HepG2 (cell line): ENCODE data around the gene SLFN12. TPM values are rescaled to one million over a fixed set of nuclear protein-coding genes. Genes with fewer than 3 reads are reported as not detected.

Experiments used
- ATAC-seq: fragments of 200-7000 bp; cut with Tn5 transposase; 3 replicates; pipeline ENCODE4 v1.9.1; 2020; ENCODE audit warnings: mild to moderate bottlenecking, moderate library complexity
- BruUV-seq: library from RNA; stranded (reverse); fragments of 400-500 nt; replicated peaks from 2 replicates; lab custom pipeline; 2021; lab: Mats Ljungman, UMichigan
- CTCF ChIA-PET: fragments of 300-600 bp; formaldehyde crosslinking; extraction: SDS; loops from one replicate; lab custom pipeline; 2021; ENCODE audit warnings: low total read pairs, inconsistent platforms, low intra/inter-chr PET ratio; lab: Yijun Ruan, JAX
- POLR2A ChIA-PET: fragments of 350-600 bp; sonication (Branson Sonifier 250); formaldehyde crosslinking; loops from one replicate; lab custom pipeline; 2020; ENCODE audit warnings: antibody characterized with exemption, inconsistent platforms; lab: Yijun Ruan, JAX
- DNase-seq: peaks from one replicate; pipeline ENCODE4 v3.0.0-alpha.2; 2015; ENCODE audit warnings: low spot score
- FAIRE-seq: peaks from 3 replicates; lab custom pipeline; 2011; peaks lifted over from hg19 to GRCh38; lab: Jason Lieb, UNC
- H2AFZ ChIP-seq: one replicate; pipeline ENCODE4 v1.6.1; 2011; ENCODE audit warnings: low read length, inconsistent platforms
- H3K27ac ChIP-seq: fragments of 300-600 bp; 3 replicates; pipeline ENCODE4 v1.8.0; 2011; ENCODE audit warnings: mixed run types, mild to moderate bottlenecking, mixed read lengths, low read length, inconsistent platforms; ENCODE audit not compliant: insufficient read depth; ENCODE audit errors: extremely low read length
- H3K27me3 ChIP-seq, 2 experiments: fragments of 200-600 bp in 1 of 2; 2 replicates in 1 of 2; 3 replicates in 1 of 2; pipeline versions ENCODE4 v1.6.0 to v1.8.0; 2011; ENCODE audit warnings: low read length in 2 of 2, mild to moderate bottlenecking in 2 of 2, moderate library complexity in 2 of 2, inconsistent platforms in 1 of 2; ENCODE audit not compliant: insufficient read depth in 2 of 2, control insufficient read depth in 1 of 2
- H3K36me3 ChIP-seq, 2 experiments: fragments of 200-600 bp in 1 of 2; replicated peaks in 1 of 2; 2 replicates in 1 of 2; 3 replicates in 1 of 2; pipeline versions ENCODE4 v1.5.1 to v1.8.0; 2011; ENCODE audit warnings: low read length in 2 of 2, inconsistent platforms in 1 of 2; ENCODE audit not compliant: insufficient read depth in 2 of 2, control insufficient read depth in 1 of 2
- H3K4me1 ChIP-seq: 2 replicates; pipeline ENCODE4 v1.5.1; 2012; ENCODE audit warnings: low read length, inconsistent platforms; ENCODE audit not compliant: insufficient read depth
- H3K4me2 ChIP-seq: 2 replicates; pipeline ENCODE4 v1.6.0; 2011; ENCODE audit warnings: low read depth, low read length, inconsistent platforms
- H3K4me3 ChIP-seq, 3 experiments: fragments of 200-600 bp in 1 of 3; sonication (generic), shearing (Covaris generic) in 1 of 3; replicated peaks in 1 of 3; 2 replicates each; pipeline ENCODE4 v1.5.1; 2011 to 2016; ENCODE audit warnings: low read length in 3 of 3, inconsistent platforms in 2 of 3, low read depth in 2 of 3, mild to moderate bottlenecking in 2 of 3, control low read depth in 1 of 3, mixed read lengths in 1 of 3; ENCODE audit not compliant: insufficient read depth in 1 of 3
- H3K79me2 ChIP-seq: one replicate; pipeline ENCODE4 v1.6.1; 2011; ENCODE audit warnings: low read length, inconsistent platforms; ENCODE audit not compliant: insufficient read depth
- H3K9ac ChIP-seq: 2 replicates; pipeline ENCODE4 v1.6.0; 2011; ENCODE audit warnings: mild to moderate bottlenecking, low read depth, low read length, inconsistent platforms; ENCODE audit not compliant: insufficient read depth
- H3K9me3 ChIP-seq: 2 replicates; pipeline ENCODE4 v1.5.1; 2012; ENCODE audit warnings: mild to moderate bottlenecking, low read length
- H4K20me1 ChIP-seq: 2 replicates; pipeline ENCODE4 v1.6.0; 2011; ENCODE audit warnings: inconsistent platforms, mild to moderate bottlenecking, low read length, moderate library complexity; ENCODE audit not compliant: insufficient read depth
- EP300 ChIP-seq, 3 experiments: sonication (generic) in 1 of 3; formaldehyde crosslinking in 1 of 3; IDR thresholded peaks; 2 replicates each; pipeline versions ENCODE4 v1.5.1 to v1.6.1; 2011 to 2020; ENCODE audit warnings: low read depth in 2 of 3, low read length in 2 of 3, borderline replicate concordance in 1 of 3, improper control_type of control experiment in 1 of 3, mild to moderate bottlenecking in 1 of 3, missing genetic modification reagents in 1 of 3, moderate library complexity in 1 of 3
- FOXK1 ChIP-seq: sonication (generic); formaldehyde crosslinking; IDR thresholded peaks from 2 replicates; pipeline ENCODE4 v1.4.0; 2020; ENCODE audit warnings: low read depth, missing genetic modification reagents, borderline replicate concordance
- GTF3A ChIP-seq: sonication (generic); formaldehyde crosslinking; conservative IDR thresholded peaks from 2 replicates; pipeline ENCODE4 v1.4.0; 2020; ENCODE audit warnings: mild to moderate bottlenecking, missing genetic modification reagents
- MZF1 ChIP-seq: sonication (generic); formaldehyde crosslinking; IDR thresholded peaks from 2 replicates; pipeline ENCODE4 v1.8.1; 2023; ENCODE audit warnings: mild to moderate bottlenecking, missing genetic modification reagents, borderline replicate concordance
- NCOA2 ChIP-seq: sonication (generic); formaldehyde crosslinking; IDR thresholded peaks from 2 replicates; pipeline ENCODE4 v1.8.0; 2022; ENCODE audit warnings: inconsistent platforms
- POGZ ChIP-seq: sonication (generic); formaldehyde crosslinking; IDR thresholded peaks from 2 replicates; pipeline ENCODE4 v1.4.0; 2020; ENCODE audit warnings: mild to moderate bottlenecking, missing genetic modification reagents
- RBM39 ChIP-seq: fragments of 200-400 bp; formaldehyde crosslinking; IDR thresholded peaks from one replicate; pipeline ENCODE4 v1.6.1; 2018; ENCODE audit warnings: antibody characterized with exemption, mild to moderate bottlenecking, low read depth, low read length; ENCODE audit not compliant: poor library complexity, severe bottlenecking
- ZBTB7B ChIP-seq: sonication (generic); formaldehyde crosslinking; IDR thresholded peaks from 2 replicates; pipeline ENCODE4 v1.4.0; 2020; ENCODE audit warnings: missing genetic modification reagents
- ZNF263 ChIP-seq: sonication (generic); formaldehyde crosslinking; IDR thresholded peaks from 2 replicates; pipeline ENCODE4 v1.4.0; 2020; ENCODE audit warnings: missing genetic modification reagents
- ZNF3 ChIP-seq: IDR thresholded peaks from 2 replicates; pipeline ENCODE4 v1.7.0; 2017; ENCODE audit warnings: inconsistent platforms
- ZNF558 ChIP-seq: sonication (generic); formaldehyde crosslinking; IDR thresholded peaks from 2 replicates; pipeline ENCODE4 v1.9.0; 2022; ENCODE audit warnings: mild to moderate bottlenecking, missing genetic modification reagents, borderline replicate concordance
- ZNF7 ChIP-seq: IDR thresholded peaks from 2 replicates; pipeline ENCODE4 v1.6.1; 2016; ENCODE audit warnings: missing biosample characterization, missing genetic modification reagents
- ZSCAN21 ChIP-seq: sonication (generic); formaldehyde crosslinking; IDR thresholded peaks from 2 replicates; pipeline ENCODE4 v1.8.0; 2022; ENCODE audit warnings: mild to moderate bottlenecking, missing genetic modification reagents, moderate library complexity, borderline replicate concordance
- WGBS: methylation state at CpG from one replicate; pipeline ENCODE4 v1.1.6; 2017; ENCODE audit warnings: low lambda C conversion rate; 5-methylcytosine and 5-hydroxymethylcytosine counted together
- in situ Hi-C: cut with HindIII; loops from 2 replicates; pipeline ENCODE4 v1.10.0; 2017; ENCODE audit warnings: low pct_unique_long_range_greater_than_20kb; ENCODE audit not compliant: extremely low pct_ligation_motif_present
- intact Hi-C: fragments of 100-400 bp; cut with micrococcal nuclease; formaldehyde crosslinking; loops from one replicate; pipeline ENCODE4 v1.10.0; 2022; ENCODE audit not compliant: unreplicated experiment
- polyA plus RNA-seq, 8 experiments: library from polyadenylated mRNA; depleted of rRNA in 3 of 8; stranded (reverse) in 7 of 8; unstranded in 1 of 8; fragments of >200 nt; fragmentation: Illumina TruSeq in 4 of 8; extraction: Trizol in 4 of 8; gene quantifications; 2 replicates each; pipeline versions ENCODE4 v1.2.1 to v1.2.3, GENCODE V29; 2011 to 2016; ENCODE audit warnings: low read depth in 4 of 8, missing spikeins in 1 of 8, mixed read lengths in 1 of 8; ENCODE audit not compliant: insufficient read depth in 1 of 8
- total RNA-seq, 5 experiments: library from RNA; depleted of rRNA; stranded (reverse); fragments of >200 nt; fragmentation: Illumina TruSeq; extraction: Trizol; gene quantifications; 2 replicates each; pipeline ENCODE4 v1.2.3, GENCODE V29; 2016; ENCODE audit warnings: low read depth in 1 of 5
- TF ChIP-seq, protein P1 (sequence below): sonication (generic); formaldehyde crosslinking; IDR thresholded peaks from 2 replicates; pipeline ENCODE4 v1.9.0; 2021; ENCODE audit warnings: missing genetic modification reagents, mild to moderate bottlenecking, borderline replicate concordance
- TF ChIP-seq, protein P2 (sequence below): sonication (generic); formaldehyde crosslinking; IDR thresholded peaks from 2 replicates; pipeline ENCODE4 v1.4.0; 2020; ENCODE audit warnings: missing genetic modification reagents
- TF ChIP-seq, protein P3 (sequence below): sonication (generic); formaldehyde crosslinking; IDR thresholded peaks from 2 replicates; pipeline ENCODE4 v1.8.0; 2022; ENCODE audit warnings: mild to moderate bottlenecking, missing genetic modification reagents, moderate library complexity
- TF ChIP-seq, protein P4 (sequence below): fragments of 450-650 bp; IDR thresholded peaks from 2 replicates; pipeline ENCODE4 v1.6.1; 2016
- TF ChIP-seq, protein P5 (sequence below): sonication (generic); formaldehyde crosslinking; IDR thresholded peaks from 2 replicates; pipeline ENCODE4 v1.8.0; 2022; ENCODE audit warnings: missing genetic modification reagents, low read depth, mild to moderate bottlenecking, borderline replicate concordance

SLFN12 gene
- total and polyA plus RNA-seq, 2 of the 13 experiments (the other 11 are each of a cell fraction or from before 2014, with no cell fraction given) = 0.13 TPM; not detected in 1

DNA sequence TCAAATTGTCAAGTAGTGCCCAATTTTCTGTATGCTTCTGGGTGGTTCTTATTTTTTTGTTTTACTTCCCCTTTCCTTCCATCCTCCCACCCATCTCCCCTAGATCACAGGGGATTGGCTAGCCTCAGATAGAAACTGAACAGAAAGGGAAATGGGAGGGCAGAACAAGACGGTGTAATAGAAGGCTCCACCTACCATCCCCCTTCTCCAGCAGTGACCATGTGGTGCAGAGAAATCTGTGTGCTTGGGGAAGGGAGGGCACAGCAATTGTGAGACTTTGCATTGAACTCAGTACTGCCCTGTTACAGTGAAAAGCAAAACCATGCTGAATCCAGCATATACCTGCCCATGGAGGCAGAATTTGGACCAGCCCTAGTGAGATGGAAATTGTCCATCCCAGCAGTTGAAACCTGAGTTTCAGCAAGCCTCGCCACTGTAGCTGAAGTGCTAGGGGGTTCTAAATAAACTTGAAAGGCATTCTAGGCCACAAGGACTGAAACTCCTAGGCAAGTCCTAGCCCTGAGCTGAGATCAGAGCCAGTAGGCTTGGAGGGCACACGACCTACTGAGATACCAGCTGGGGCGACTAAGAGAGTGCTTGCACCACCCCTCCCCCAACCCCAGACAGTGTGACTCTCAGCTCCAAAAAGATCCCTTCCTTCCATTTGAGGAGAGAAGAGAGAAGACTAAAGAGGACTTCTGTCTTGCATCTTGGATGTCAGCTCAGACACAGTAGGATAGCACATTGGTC lies 64.0 kb downstream of the SLFN12 start:
- no peak for ATAC-seq
- CTCF ChIA-PET = no interaction called here
- no peaks in the 10 kb centered on the region for H3K79me2 ChIP-seq
- H3K4me3 ChIP-seq = no peak overlapping the region
- intact Hi-C loops (no loop called here), in situ Hi-C loops (no loop called here)
- H3K27me3 ChIP-seq = peaks cover 0 to 6% of the 10 kb centered on the region in 2 experiments; a peak in 1 of 5 replicates
- BruUV-seq = no TSS peak
- no peaks in the 10 kb centered on the region for H4K20me1 ChIP-seq
- 4% methylated on average over 4 of the region's 4 CpGs for WGBS
- no peak overlapping the region for H3K4me2 ChIP-seq
- no peaks in the 10 kb centered on the region for H3K9me3 ChIP-seq
- no peaks in the 10 kb centered on the region for H3K36me3 ChIP-seq
- no peaks in the 10 kb centered on the region for H3K4me1 ChIP-seq
- DNase-seq = no peak
- POLR2A ChIA-PET = no interaction called here
- no peak overlapping the region for H2AFZ ChIP-seq
- H3K27ac ChIP-seq = no peak overlapping the region
- FAIRE-seq = no peak
- H3K9ac ChIP-seq = no peak overlapping the region
- TF ChIP-seq FOXK1 (CRISPR knock-in tag) = no peak
- TF ChIP-seq, protein P1, sequence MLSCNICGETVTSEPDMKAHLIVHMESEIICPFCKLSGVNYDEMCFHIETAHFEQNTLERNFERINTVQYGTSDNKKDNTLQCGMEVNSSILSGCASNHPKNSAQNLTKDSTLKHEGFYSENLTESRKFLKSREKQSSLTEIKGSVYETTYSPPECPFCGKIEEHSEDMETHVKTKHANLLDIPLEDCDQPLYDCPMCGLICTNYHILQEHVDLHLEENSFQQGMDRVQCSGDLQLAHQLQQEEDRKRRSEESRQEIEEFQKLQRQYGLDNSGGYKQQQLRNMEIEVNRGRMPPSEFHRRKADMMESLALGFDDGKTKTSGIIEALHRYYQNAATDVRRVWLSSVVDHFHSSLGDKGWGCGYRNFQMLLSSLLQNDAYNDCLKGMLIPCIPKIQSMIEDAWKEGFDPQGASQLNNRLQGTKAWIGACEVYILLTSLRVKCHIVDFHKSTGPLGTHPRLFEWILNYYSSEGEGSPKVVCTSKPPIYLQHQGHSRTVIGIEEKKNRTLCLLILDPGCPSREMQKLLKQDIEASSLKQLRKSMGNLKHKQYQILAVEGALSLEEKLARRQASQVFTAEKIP = no peak
- TF ChIP-seq ZNF558 (CRISPR knock-in tag) = no peak
- no peak for TF ChIP-seq EP300 (IDR thresholded peaks at IDR 0.05; ENCODE audit: low read depth in 2 of 2, low read length in 2 of 2)
- no peak for TF ChIP-seq EP300 (CRISPR knock-in tag; IDR thresholded peaks at IDR 0.05; ENCODE audit: borderline replicate concordance)
- no peak for TF ChIP-seq ZNF263 (CRISPR knock-in tag)
- no peak for TF ChIP-seq GTF3A (CRISPR knock-in tag)
- no peak for TF ChIP-seq ZSCAN21
- TF ChIP-seq, protein P2, sequence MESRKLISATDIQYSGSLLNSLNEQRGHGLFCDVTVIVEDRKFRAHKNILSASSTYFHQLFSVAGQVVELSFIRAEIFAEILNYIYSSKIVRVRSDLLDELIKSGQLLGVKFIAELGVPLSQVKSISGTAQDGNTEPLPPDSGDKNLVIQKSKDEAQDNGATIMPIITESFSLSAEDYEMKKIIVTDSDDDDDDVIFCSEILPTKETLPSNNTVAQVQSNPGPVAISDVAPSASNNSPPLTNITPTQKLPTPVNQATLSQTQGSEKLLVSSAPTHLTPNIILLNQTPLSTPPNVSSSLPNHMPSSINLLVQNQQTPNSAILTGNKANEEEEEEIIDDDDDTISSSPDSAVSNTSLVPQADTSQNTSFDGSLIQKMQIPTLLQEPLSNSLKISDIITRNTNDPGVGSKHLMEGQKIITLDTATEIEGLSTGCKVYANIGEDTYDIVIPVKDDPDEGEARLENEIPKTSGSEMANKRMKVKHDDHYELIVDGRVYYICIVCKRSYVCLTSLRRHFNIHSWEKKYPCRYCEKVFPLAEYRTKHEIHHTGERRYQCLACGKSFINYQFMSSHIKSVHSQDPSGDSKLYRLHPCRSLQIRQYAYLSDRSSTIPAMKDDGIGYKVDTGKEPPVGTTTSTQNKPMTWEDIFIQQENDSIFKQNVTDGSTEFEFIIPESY (CRISPR knock-in tag) = no peak
- no peak for TF ChIP-seq MZF1 (CRISPR knock-in tag)
- TF ChIP-seq, protein P3, sequence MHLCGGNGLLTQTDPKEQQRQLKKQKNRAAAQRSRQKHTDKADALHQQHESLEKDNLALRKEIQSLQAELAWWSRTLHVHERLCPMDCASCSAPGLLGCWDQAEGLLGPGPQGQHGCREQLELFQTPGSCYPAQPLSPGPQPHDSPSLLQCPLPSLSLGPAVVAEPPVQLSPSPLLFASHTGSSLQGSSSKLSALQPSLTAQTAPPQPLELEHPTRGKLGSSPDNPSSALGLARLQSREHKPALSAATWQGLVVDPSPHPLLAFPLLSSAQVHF (CRISPR knock-in tag) = no peak
- TF ChIP-seq POGZ (CRISPR knock-in tag) = no peak
- TF ChIP-seq, protein P4, sequence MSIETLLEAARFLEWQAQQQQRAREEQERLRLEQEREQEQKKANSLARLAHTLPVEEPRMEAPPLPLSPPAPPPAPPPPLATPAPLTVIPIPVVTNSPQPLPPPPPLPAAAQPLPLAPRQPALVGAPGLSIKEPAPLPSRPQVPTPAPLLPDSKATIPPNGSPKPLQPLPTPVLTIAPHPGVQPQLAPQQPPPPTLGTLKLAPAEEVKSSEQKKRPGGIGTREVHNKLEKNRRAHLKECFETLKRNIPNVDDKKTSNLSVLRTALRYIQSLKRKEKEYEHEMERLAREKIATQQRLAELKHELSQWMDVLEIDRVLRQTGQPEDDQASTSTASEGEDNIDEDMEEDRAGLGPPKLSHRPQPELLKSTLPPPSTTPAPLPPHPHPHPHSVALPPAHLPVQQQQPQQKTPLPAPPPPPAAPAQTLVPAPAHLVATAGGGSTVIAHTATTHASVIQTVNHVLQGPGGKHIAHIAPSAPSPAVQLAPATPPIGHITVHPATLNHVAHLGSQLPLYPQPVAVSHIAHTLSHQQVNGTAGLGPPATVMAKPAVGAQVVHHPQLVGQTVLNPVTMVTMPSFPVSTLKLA = no peak
- TF ChIP-seq ZNF3 (CRISPR knock-in tag) = no peak
- no peak for TF ChIP-seq RBM39
- TF ChIP-seq, protein P5, sequence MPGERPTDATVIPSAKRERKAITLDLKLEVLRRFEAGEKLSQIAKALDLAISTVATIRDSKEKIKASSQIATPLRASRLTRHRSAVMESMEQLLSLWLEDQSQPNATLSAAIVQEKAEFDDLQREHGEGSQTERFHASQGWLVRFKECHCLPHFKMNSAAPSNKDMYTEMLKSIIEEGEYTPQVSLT (CRISPR knock-in tag) = no peak
- no peak for TF ChIP-seq ZBTB7B (CRISPR knock-in tag)
- no peak for TF ChIP-seq ZNF7
- TF ChIP-seq NCOA2 (CRISPR knock-in tag) = no peak
